SJCRH30 (cell line): ENCODE data around the gene RAPGEF3. TPM values are rescaled to one million over a fixed set of nuclear protein-coding genes. Genes with fewer than 3 reads are reported as not detected.

Experiments used
- total RNA-seq: library from RNA; depleted of rRNA; stranded (reverse); fragments of >200 nt; shearing (Covaris generic); gene quantifications from 2 replicates; pipeline ENCODE4 v1.2.3, GENCODE V29; 2014; rRNA removed

Gene RAPGEF3
- total RNA-seq, 1 experiment from 2014 or later: 0.49 TPM

Other genes with a start within 250 kb of the RAPGEF3 start
- 56.4 and 70.0 TPM in 2 replicates for gene RPAP3, start 52.9 kb downstream of the RAPGEF3 start, total RNA-seq
- gene ENDOU, start 33.4 kb downstream of the RAPGEF3 start, total RNA-seq: not detected in 2 replicates
- gene SLC48A1, start 14.4 kb upstream of the RAPGEF3 start, total RNA-seq: 1.1 and 1.4 TPM in 2 replicates
- gene HDAC7, start 61.0 kb upstream of the RAPGEF3 start, total RNA-seq: 34.9 and 37.1 TPM in 2 replicates
- 0.10 TPM in 1 of 2 replicates, not detected in the other for gene VDR, start 146.1 kb upstream of the RAPGEF3 start, total RNA-seq
- 126 and 145 TPM in 2 replicates for gene TMEM106C, start 204.7 kb upstream of the RAPGEF3 start, total RNA-seq
- gene COL2A1, start 245.6 kb upstream of the RAPGEF3 start, total RNA-seq: 200 and 211 TPM in 2 replicates